Stimulated activated CD4-positive, alpha-beta T cell treated with anti-CD3 and anti-CD28 coated beads, Interleukin-15, amount 100 ng/mL, for 1 hour (primary cell): ENCODE measurements around the gene STK4.

Experiments used
- DNase-seq, 2 donors: peaks; one replicate each; pipeline ENCODE4 v3.0.0-alpha.2; 2020; ENCODE audit warnings: low read depth in 1 of 2, low spot score in 1 of 2

STK4 gene

DNA sequence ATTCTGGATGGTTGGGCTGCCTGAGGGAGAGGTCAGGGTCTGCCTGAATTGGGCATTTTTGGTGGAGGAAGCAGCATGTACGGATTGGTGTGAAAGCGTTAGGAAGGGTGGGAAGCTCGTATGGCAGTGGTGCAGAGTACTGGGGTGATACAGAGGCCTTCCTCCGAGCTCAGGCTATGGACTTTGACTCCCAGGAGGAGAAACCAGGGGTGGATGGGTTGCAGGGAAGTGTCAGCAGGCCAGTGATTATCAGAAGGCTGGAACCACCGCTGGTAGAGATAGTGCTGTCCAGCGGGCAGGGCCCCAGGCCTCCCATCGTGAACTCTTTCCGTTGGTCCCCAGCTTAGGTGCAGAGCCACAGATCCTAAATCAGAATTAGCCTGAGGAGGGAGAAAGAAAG lies 143.3 kb downstream of the STK4 start:
- no peak for DNase-seq

DNA sequence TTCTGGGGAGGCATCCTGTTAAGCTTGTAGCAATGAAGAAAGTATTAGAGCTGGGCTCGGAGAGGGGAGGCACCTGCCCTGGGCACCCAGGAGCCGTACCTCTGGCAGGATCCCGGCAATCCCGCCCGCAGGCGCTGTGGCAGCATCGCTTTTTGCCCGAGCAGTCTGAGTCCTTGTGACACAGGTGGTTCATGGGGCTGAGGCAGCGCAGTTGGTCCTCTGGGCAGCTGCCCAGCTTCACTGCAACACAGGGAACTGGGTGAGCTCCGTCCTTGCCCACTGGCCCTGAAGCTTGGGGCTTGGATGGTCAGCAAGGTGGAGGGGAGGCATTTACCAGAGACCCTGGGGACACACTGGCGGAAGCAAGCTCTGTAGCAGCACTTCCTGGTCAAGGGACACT lies 144.0 kb downstream of the STK4 start:
- DNase-seq = no peak

DNA sequence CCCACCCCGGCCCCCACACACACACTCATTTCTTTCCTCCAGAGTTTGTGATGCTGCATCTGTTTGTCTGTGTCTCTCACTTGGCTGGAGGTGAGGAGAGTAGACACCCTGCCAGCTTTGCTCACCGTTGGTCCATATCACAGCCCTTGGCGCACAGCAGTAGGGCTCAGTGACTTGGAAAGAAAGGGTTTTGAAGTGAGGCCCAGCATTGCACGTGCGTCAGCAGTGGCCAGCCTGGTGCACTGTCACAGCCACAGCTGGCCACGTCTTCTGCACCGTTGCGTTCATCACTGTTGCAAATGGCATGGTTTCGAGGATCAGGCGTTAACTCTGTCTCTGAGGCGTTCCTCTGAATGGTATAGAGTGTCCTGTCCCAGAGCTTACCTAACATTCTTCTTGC lies 145.0 kb downstream of the STK4 start:
- DNase-seq = no peak

DNA sequence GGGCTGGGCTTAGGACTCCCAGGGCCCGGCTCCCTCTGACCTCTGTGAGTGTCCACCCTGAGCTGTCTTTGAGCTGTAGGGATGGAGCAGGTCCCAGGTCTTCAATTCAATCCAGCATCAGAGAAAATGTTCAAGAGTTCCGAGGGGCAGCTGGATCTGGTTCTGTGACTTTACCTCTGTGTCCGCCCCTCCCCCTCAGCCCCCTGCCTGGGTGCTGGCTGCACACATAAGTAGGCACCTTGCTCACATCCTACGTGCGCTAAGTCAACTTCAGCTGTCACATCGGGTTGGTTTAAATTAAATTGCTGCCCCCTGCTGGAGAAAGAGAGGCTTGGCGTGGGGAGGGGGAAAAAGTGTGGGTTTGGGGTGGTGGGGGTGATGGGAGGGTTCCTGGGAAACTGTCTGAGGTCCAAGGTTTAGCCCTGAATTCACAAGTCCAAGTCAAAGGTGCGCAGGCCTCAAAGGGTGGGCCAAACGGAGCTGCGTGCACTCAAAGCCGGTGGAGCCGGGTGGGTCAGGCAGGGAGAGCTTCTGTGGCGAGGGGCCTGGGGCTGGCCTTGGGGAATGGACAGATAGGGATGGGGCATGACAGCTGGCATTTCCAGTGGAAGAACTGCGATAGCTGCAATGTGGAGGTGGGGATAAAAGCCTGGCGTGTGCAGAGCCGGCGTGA lies 145.6 kb downstream of the STK4 start:
- DNase-seq = no peak

DNA sequence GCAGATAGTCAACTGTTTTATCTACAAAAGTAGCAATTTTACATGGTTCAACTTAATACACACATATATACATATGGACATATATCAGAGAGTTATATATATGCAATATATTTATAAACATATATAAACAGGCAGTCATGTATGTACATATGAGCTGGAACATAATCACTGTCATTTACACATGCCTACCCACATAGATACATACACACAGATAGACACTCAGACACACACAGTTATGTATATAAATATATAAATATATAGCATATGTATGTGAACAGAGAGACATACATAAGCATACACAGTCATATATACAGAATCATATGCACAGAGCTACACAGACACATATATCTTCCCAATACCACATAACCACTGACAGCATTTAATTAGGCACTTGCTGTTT lies 146.4 kb downstream of the STK4 start:
- no peak for DNase-seq

- DNase-seq = no peak
Measured at GRCh38 chr20:45113865-45114264, 147.6 kb downstream of the STK4 start.

DNA sequence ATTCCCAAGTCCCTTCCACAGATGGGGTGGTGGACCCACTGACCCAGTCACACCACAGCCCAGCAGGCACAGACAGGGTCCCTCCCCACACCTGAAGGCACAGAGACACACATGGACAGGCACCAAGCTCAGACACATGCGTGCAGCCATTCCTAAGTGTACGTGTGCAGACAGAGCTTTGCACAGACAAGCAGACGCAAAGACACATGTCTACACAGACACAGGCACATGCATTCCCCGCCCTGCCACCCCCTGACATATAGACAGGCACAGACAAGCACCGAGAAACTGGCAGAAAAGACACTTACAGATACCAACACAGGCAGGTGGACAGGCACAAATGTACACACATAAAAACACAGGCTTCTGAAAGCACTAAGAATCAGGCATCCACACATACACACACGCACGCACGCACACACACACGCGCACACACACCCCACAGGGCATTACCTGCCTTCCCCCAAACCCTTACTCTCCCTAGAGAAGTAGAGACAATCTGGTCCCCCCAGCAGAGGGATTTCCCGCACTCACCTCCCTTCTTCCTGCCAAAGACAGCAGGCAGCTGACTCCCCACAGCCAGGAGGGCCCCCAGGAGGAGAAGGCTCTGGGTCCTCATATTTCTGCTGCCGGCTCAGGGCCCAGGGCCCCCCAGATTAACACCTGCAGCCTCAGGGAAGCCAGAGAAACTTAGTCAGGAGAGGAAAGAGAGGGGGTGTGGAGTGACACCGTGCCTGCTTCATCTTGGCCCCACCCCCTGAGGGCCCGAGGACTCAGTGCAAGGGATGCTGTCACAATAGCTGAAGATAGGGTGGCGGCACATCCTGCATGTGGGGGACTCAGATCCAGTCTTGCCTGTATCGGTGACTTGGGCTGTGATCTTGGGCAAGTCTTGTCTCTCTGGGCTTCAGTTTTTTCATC lies 148.4 kb downstream of the STK4 start, which contains the start of gene WFDC5:
Gene WFDC5 (minus strand): TSS at position 710 of the 921 bp plus-strand sequence. CDS start 91 bp downstream, at position 619.
- no peak for DNase-seq

DNA sequence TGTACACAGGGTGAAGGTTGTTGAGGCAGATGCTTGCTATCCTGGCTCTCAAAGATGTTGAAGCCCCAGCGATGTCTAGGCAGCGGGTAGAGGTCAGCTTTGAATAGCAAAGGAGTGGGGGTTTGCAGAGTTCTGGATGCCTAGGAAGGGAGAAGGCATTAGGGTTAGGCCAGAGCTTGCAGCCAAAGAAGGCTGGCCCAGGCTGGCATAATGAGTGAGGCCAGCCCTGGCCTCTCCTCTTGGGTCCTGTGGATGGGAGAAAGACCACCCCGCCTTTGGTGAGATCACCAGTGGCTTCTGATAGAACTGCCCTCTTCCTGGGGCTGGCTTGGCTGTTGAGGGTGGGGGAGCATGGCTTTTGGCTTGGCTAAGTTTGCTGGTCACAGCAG lies 149.1 kb downstream of the STK4 start:
- no peak for DNase-seq

- no peak for DNase-seq
Measured at GRCh38 chr20:45115829-45116228, 149.5 kb downstream of the STK4 start.

DNA sequence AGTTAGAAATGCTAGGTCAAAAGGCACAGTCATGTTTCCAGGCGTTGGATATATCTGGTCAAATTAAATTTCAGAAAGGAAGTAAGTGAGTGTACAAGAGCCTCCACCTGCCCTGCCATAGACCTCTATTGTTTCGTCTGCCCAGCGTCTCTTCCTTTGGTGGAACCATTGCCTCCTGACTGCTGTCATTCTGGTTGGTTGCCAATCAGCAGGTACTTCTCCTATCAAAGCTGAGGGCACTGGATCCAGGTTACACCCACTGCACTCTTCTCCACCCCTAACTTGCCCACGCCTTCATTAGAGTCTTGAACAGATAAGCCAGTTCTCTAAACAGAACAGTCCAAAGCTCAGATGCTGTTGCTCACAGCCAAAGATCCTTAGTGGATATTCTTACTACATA lies 151.3 kb downstream of the STK4 start:
- no peak for DNase-seq

DNA sequence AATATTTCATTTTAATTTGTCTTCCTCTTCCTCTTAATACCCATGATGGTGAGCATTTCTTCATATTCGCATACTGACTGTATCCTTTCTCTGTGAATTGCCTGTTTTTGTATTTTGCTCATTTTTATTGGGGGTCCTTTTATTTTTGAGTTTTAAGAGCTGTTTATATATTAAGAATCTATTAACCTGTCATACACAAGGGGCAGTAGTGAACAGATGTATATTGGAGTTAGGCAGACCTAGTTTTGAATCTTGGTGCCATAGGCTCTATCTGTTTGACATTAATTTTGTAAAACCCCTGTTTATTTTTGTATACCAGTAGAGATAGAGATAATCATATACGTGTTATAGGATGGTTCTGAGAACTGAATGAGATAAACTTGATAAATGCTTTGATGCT lies 151.7 kb downstream of the STK4 start:
- DNase-seq = no peak

DNA sequence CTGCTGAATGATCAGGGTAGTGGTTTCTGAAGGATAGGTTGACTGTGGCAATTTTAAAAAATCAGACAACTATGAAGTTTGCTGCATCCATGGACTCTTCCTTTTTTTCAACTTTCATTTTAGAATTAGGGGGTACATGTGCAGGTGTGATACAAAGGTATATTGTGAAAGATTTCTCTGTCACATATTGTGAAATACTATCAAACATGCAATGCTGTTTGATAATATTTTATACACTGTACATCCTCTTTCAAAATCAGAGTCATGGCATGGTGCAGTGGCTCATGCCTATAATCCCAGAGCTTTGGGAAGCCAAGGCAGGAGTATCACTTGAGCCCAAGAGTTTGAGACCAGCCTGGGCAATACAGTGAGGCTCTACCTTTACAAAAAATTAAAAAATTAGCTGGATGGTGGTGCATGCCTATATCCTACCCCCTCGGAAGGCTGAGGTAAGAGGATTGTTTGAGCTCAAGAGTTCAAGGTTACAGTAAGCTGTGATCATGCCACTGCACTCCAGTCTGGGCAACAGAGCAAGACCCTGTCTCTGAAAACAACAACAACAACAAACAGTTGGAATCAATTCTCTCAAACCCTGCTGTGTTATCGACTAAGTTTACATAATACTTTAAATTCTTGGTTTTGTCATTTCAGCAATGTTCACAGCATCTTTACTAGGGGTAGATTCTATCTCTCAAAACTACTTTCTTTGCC lies 153.4 kb downstream of the STK4 start:
- DNase-seq = no peak

GRCh38 chr20:45121388-45121787 lies 155.1 kb downstream of the STK4 start:
- no peak for DNase-seq

GRCh38 chr20:45124365-45124764 lies 158.1 kb downstream of the STK4 start, which contains the start of gene WFDC12:
TSS of gene WFDC12 (minus strand) at chr20:45124465. CDS start at chr20:45124447, 18 bp downstream.
- DNase-seq = no peak

DNA sequence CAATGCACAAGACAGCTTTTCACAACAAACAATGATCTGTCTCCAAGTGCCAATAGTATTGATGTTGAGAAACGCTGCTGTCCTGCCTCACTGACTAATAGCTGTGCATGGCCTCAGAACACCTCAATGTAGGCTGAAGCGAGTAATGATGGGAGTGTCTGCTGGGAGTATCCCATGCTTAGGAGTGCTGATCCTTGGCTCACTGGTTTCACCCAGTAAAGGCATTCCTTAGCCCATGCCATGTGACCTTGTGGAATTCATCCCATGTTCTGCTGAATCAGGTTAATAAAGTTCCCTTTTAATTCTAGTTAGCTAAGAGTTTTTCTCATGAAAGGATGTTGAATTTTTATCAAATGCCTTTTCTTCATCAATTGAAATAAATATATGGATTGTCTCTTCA lies 161.8 kb downstream of the STK4 start:
- no peak for DNase-seq
